ENCODE results near the gene SLC25A30. TPM values are rescaled to one million over a fixed set of nuclear protein-coding genes. Genes with fewer than 3 reads are reported as not detected.

SLC25A30 gene
- total RNA-seq, 1 experiment from 2014 or later, result 6.3 TPM

GRCh38 chr13:45396533-45397095 lies 21.6 kb downstream of the SLC25A30 start:
- Histone ChIP-seq H4K5ac (ENCODE audit: insufficient read length, low read depth, low read length) (no peak overlapping the region), H3K27me3 (ENCODE audit: insufficient read depth, low read length) (no peaks in the 10 kb centered on the region), H3K4me1 (ENCODE audit: insufficient read depth, low read length) (no peaks in the 10 kb centered on the region; the same call in 1 of the 2 replicates), H3K23ac (ENCODE audit: insufficient read length, low read depth, low read length) (no peak overlapping the region), H3K56ac (ENCODE audit: insufficient read length, low read depth, low read length) (no peak overlapping the region), H2BK120ac (ENCODE audit: low read depth, low read length, poor library complexity, severe bottlenecking) (no peak overlapping the region), H2BK12ac (ENCODE audit: insufficient read length, low read depth, low read length) (no peak overlapping the region), H3K23me2 (ENCODE audit: insufficient read length, low read depth, low read length, poor library complexity, severe bottlenecking) (no peaks in the 10 kb centered on the region), H2BK15ac (ENCODE audit: low read depth, low read length) (no peak overlapping the region), H3K27ac (ENCODE audit: insufficient read length, low read depth, low read length) (no peak overlapping the region), H2AFZ (ENCODE audit: low read length) (no peak overlapping the region), H3K79me2 (ENCODE audit: insufficient read depth, low read length) (no peaks in the 10 kb centered on the region), H2BK20ac (ENCODE audit: low read depth, low read length, poor library complexity, severe bottlenecking) (no peak overlapping the region), H3K9me3 (ENCODE audit: control insufficient read depth, low read depth, low read length) (no peaks in the 10 kb centered on the region), H3K4me2 (ENCODE audit: insufficient read depth, insufficient read length, low read length) (no peak overlapping the region), H3K14ac (ENCODE audit: insufficient read depth, low read length) (no peak overlapping the region), H3K79me1 (ENCODE audit: insufficient read depth, low read depth, low read length, poor library complexity, severe bottlenecking) (no peaks in the 10 kb centered on the region), H2BK5ac (ENCODE audit: insufficient read length, low read length) (no peak overlapping the region), H3T11ph (ENCODE audit: low read length) (no peak overlapping the region), H3K9ac (ENCODE audit: extremely low read depth, insufficient read length, low read length) (no peak overlapping the region), H3K18ac (ENCODE audit: insufficient read length, low read depth, low read length) (no peak overlapping the region), H4K8ac (replicated peaks; ENCODE audit: insufficient read length, low read depth, low read length) (no peak overlapping the region), H2AK5ac (ENCODE audit: insufficient read length, low read length) (no peak overlapping the region), H4K91ac (ENCODE audit: insufficient read length, low read depth, low read length) (no peak overlapping the region), H3K4ac (ENCODE audit: low read depth, low read length) (no peak overlapping the region), H4K20me1 (ENCODE audit: control insufficient read depth, insufficient read depth, insufficient read length) (no peaks in the 10 kb centered on the region)
- Mint-ChIP-seq H3K9me3 (no peaks in the 10 kb centered on the region), H3K27me3 (ENCODE audit: low read depth) (no peaks in the 10 kb centered on the region), H3K27ac (peak overlapping the region in 2 of 3 experiments; percentile 22 to 32; a peak in 2 of 7 replicates), H3K4me1 (peaks cover 0 to 6% of the 10 kb centered on the region in 2 experiments; a peak in 3 of 4 replicates), H3K36me3 (ENCODE audit: insufficient read depth in 1 of 3, low read depth in 3 of 3) (peaks cover 12 to 28% (median 19%) of the 10 kb centered on the region in 3 experiments; a peak in 6 of 7 replicates), H3K4me3 (no peak overlapping the region)
- DNase-seq, result no peak
- TF ChIP-seq, protein P1, sequence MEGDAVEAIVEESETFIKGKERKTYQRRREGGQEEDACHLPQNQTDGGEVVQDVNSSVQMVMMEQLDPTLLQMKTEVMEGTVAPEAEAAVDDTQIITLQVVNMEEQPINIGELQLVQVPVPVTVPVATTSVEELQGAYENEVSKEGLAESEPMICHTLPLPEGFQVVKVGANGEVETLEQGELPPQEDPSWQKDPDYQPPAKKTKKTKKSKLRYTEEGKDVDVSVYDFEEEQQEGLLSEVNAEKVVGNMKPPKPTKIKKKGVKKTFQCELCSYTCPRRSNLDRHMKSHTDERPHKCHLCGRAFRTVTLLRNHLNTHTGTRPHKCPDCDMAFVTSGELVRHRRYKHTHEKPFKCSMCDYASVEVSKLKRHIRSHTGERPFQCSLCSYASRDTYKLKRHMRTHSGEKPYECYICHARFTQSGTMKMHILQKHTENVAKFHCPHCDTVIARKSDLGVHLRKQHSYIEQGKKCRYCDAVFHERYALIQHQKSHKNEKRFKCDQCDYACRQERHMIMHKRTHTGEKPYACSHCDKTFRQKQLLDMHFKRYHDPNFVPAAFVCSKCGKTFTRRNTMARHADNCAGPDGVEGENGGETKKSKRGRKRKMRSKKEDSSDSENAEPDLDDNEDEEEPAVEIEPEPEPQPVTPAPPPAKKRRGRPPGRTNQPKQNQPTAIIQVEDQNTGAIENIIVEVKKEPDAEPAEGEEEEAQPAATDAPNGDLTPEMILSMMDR (conservative IDR thresholded peaks at IDR 0.05), result no peak
- no CpG with 5 or more reads among the region's 9 CpGs for WGBS (ENCODE audit: extremely low coverage, insufficient read length, low lambda C conversion rate)
